GM23248 (cell line): ENCODE measurements around the gene TNIP1.

ENCODE experiments used
- EZH2 ChIP-seq: fragments of 200-600 bp; sonication (generic); IDR thresholded peaks from 2 replicates; pipeline ENCODE4 v1.6.1; 2018; ENCODE audit warnings: antibody characterized with exemption, mild to moderate bottlenecking; ENCODE audit not compliant: insufficient read depth, poor library complexity, severe bottlenecking
- EZH2phosphoT487 ChIP-seq: fragments of 200-600 bp; sonication (generic); IDR thresholded peaks from 2 replicates; pipeline ENCODE4 v1.6.1; 2018; ENCODE audit warnings: antibody characterized with exemption, moderate library complexity, mild to moderate bottlenecking, low read depth; ENCODE audit not compliant: insufficient read depth

GRCh38 chr5:151094030-151094851 lies 13.4 kb upstream of the TNIP1 start:
- TF ChIP-seq EZH2 = no peak
- no peak for TF ChIP-seq EZH2phosphoT487
